Aorta (tissue), 5 donors: ENCODE measurements around the gene SPDYE6. TPM values are rescaled to one million over a fixed set of nuclear protein-coding genes. Genes with fewer than 3 reads are reported as not detected.
A peak's percentile ranks its signal among the peaks of the same experiment; 100 is the strongest.
"Not testable (repeated sequence)": the region's sequence is repeated elsewhere in the genome, so short reads cannot be mapped to it uniquely, and the experiment has no call there.

ENCODE experiments used
- ATAC-seq: fragments of 200-7000 bp; cut with Tn5 transposase; one replicate; pipeline ENCODE4 v1.9.1; 2022; ENCODE audit warnings: moderate library complexity; ENCODE audit not compliant: low FRiP score
- DNase-seq, 2 donors: peaks; one replicate each; pipeline ENCODE4 v3.0.0-alpha.2; 2020
- H3K27ac ChIP-seq, 2 donors: one replicate each; pipeline ENCODE4 v1.5.1; 2013; ENCODE audit warnings: low read length in 2 of 2, mild to moderate bottlenecking in 2 of 2, moderate library complexity in 2 of 2, control low read depth in 1 of 2, inconsistent platforms in 1 of 2, low read depth in 1 of 2
- H3K27me3 ChIP-seq, 2 donors: one replicate each; pipeline ENCODE4 v1.6.1; 2013; ENCODE audit warnings: control low read depth in 1 of 2, low read length in 1 of 2, mild to moderate bottlenecking in 1 of 2, moderate library complexity in 1 of 2; ENCODE audit not compliant: insufficient read depth in 2 of 2, control insufficient read depth in 1 of 2
- H3K36me3 ChIP-seq, 2 donors: one replicate each; pipeline ENCODE4 v1.6.1; 2013; ENCODE audit warnings: control low read depth in 1 of 2, low read length in 1 of 2, mild to moderate bottlenecking in 1 of 2; ENCODE audit not compliant: insufficient read depth in 2 of 2, control insufficient read depth in 1 of 2
- H3K4me1 ChIP-seq, 2 donors: one replicate each; pipeline ENCODE4 v1.6.1; 2013; ENCODE audit warnings: low read length in 2 of 2, control low read depth in 1 of 2, mild to moderate bottlenecking in 1 of 2, moderate library complexity in 1 of 2; ENCODE audit not compliant: insufficient read depth in 2 of 2, control insufficient read depth in 1 of 2
- H3K4me3 ChIP-seq, 2 donors: one replicate each; pipeline ENCODE4 v1.5.1; 2013; ENCODE audit warnings: low read length in 2 of 2, control low read depth in 1 of 2, mild to moderate bottlenecking in 1 of 2
- H3K9me3 ChIP-seq: one replicate; pipeline ENCODE4 v1.6.1; 2013; ENCODE audit warnings: mild to moderate bottlenecking, low read length; ENCODE audit not compliant: control insufficient read depth
- WGBS, 2 donors: extraction: QIAGEN DNeasy Blood & Tissue Kit; methylation state at CpG; one replicate each; pipeline ENCODE4 v1.1.7; 2013; 5-methylcytosine and 5-hydroxymethylcytosine counted together
- intact Hi-C, 2 donors: fragments of 100-400 bp; cut with DNase I; formaldehyde crosslinking; loops; one replicate each; pipeline versions ENCODE4 v1.14.2 to v1.15.0; 2022
- polyA plus RNA-seq, 2 donors: library from polyadenylated mRNA; stranded (reverse); fragments of 200-250 nt; gene quantifications; one replicate each; pipeline ENCODE4 v1.2.3, GENCODE V29; 2013
- total RNA-seq, 2 donors: library from RNA; stranded (reverse); fragmentation: NEBNext Ultra II Directional; extraction: Animal tissue kit (Norgen Biotek cat#: 25700); gene quantifications; one replicate each; pipeline ENCODE4 v1.2.1, GENCODE V29; 2021
- donor health status: healthy with polysubstance abuse.
- donor health status: Bipolar disorder and iron deficiency.
- donor health status: DM: no; HTN: no; CAD: no.
- donor health status: DM: no; HTN: no; CAD: no.
- donor health status: DM: yes; HTN: yes; CAD: no.

SPDYE6 gene
- total and polyA plus RNA-seq, 4 donors, result 0.31 TPM; not detected in 3

DNA sequence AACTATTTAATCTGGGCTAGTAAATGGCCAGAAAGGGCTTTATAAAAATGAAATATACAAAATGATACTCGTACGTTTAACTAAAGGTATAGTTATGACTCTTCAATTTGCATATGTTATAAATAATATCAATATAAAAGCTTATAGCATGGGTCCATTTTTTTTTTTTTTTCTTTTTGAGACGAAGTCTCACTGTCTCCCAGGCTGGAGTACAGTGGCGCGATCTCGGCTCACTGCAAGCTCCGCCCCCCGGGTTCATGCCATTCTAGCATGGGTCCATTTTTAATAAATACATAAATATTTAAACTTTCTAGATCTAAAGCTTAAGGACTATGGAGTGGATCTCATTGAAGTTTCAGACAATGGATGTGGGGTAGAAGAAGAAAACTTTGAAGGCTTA lies 19.2 kb downstream of the SPDYE6 start:
- H3K27ac ChIP-seq, H3K4me3 ChIP-seq, H3K9me3 ChIP-seq, DNase-seq, H3K27me3 ChIP-seq, H3K4me1 ChIP-seq, ATAC-seq, H3K36me3 ChIP-seq, intact Hi-C loops: not testable (repeated sequence)
- 76% methylated on average over 6 of the region's 8 CpGs; no CpG with 5 or more reads in 1 of the 2 donors for WGBS, 2 donors

GRCh38 chr7:102335574-102335973 lies 20.7 kb downstream of the SPDYE6 start:
- intact Hi-C loops, H3K4me3 ChIP-seq, ATAC-seq, H3K27ac ChIP-seq, H3K36me3 ChIP-seq, H3K27me3 ChIP-seq, DNase-seq, H3K4me1 ChIP-seq, H3K9me3 ChIP-seq: not testable (repeated sequence)
- 89 to 90% methylated on average over 7 of the region's 7 CpGs for WGBS, 2 donors

GRCh38 chr7:102330666-102331460 lies 25.4 kb downstream of the SPDYE6 start:
- intact Hi-C loops, H3K36me3 ChIP-seq, H3K27me3 ChIP-seq, DNase-seq, H3K9me3 ChIP-seq, ATAC-seq, H3K4me1 ChIP-seq, H3K4me3 ChIP-seq, H3K27ac ChIP-seq: not testable (repeated sequence)
- 79 to 81% methylated on average over 8 of the region's 8 CpGs for WGBS, 2 donors

- H3K4me3 ChIP-seq, H3K27ac ChIP-seq, H3K27me3 ChIP-seq, H3K9me3 ChIP-seq, ATAC-seq, H3K4me1 ChIP-seq, H3K36me3 ChIP-seq, intact Hi-C loops: not testable (repeated sequence)
- DNase-seq, result peak in 1 of 2 donors; percentile 48
- 70 to 73% methylated on average over 9 of the region's 9 CpGs for WGBS, 2 donors
Observed at GRCh38 chr7:102329366-102329765, 26.9 kb downstream of the SPDYE6 start.

- intact Hi-C loops, DNase-seq: not testable (repeated sequence)
- 43 to 44% methylated on average over 4 of the region's 5 CpGs for WGBS, 2 donors
Observed at GRCh38 chr7:102328863-102329262, 27.4 kb downstream of the SPDYE6 start.

DNA sequence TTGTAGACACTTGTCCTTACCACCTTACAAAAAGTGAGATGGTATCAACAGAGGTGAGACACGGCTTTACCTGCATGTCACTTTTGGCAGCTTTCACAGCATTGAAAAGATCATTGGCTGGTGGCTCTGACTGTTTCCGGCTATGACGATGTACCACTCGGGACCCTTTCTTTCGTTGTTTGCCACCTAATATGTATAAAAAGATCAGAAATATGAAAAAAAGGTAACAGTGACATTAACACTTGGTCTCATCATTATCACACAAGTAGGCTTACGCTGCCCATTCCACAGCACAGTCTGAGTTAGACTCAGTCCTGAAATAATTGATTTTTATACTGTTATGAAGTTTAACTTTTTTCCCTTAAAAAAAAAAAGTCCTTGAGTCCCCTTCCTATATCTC lies 29.1 kb downstream of the SPDYE6 start:
- H3K4me1 ChIP-seq, H3K36me3 ChIP-seq, H3K27ac ChIP-seq, intact Hi-C loops, H3K27me3 ChIP-seq, ATAC-seq, DNase-seq, H3K4me3 ChIP-seq, H3K9me3 ChIP-seq: not testable (repeated sequence)
- WGBS, 2 donors, result 79% methylated on average over 6 of the region's 6 CpGs

More at GRCh38 chr7:102328863-102329262, 27.4 kb downstream of the SPDYE6 start:
- H3K4me3 ChIP-seq, H3K4me1 ChIP-seq, ATAC-seq, H3K36me3 ChIP-seq, H3K9me3 ChIP-seq, H3K27ac ChIP-seq, H3K27me3 ChIP-seq: not testable (repeated sequence)

- H3K4me1 ChIP-seq, result no peaks in the 10 kb centered on the region
- H3K36me3 ChIP-seq, result no peaks in the 10 kb centered on the region
- no peak for ATAC-seq
- no peaks in the 10 kb centered on the region for H3K9me3 ChIP-seq
- intact Hi-C loops, result no loop called here
- H3K27me3 ChIP-seq, result no peaks in the 10 kb centered on the region
- H3K27ac ChIP-seq, result no peak overlapping the region
- 85 to 87% methylated on average over 11 of the region's 11 CpGs for WGBS, 2 donors
- H3K4me3 ChIP-seq, result no peak overlapping the region
- no peak for DNase-seq
Observed at GRCh38 chr7:102326157-102326889, 29.9 kb downstream of the SPDYE6 start.

DNA sequence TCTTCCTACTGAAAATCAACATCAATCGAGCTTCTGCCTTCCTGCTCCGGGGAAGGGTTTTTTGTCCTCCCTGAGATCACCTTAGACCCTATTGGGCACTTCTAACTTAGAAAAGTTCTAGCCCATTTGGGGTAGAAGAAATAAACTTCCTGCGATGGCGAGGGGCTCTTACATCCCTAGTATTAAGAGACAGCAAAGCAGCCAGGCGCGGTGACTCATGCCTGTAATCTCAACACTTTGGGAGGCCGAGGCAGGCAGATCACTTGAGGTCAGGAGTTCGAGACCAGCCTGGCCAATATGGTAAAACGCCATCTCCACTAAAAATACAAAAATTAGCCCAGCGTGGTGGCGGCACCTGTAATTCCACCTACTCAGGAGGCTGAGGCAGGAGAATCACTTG lies 31.1 kb downstream of the SPDYE6 start:
- H3K27me3 ChIP-seq, H3K27ac ChIP-seq, intact Hi-C loops, ATAC-seq, H3K4me1 ChIP-seq, H3K4me3 ChIP-seq, H3K36me3 ChIP-seq, H3K9me3 ChIP-seq: not testable (repeated sequence)
- WGBS, 2 donors, result 87 to 88% methylated on average over 11 of the region's 11 CpGs
- DNase-seq, result peak in 1 of 2 donors; percentile 50

- DNase-seq (no peak), ATAC-seq (no peak)
- Histone ChIP-seq H3K9me3 (no peaks in the 10 kb centered on the region), H3K4me3 (no peak overlapping the region), H3K27ac (no peak overlapping the region), H3K27me3 (no peaks in the 10 kb centered on the region), H3K4me1 (no peaks in the 10 kb centered on the region), H3K36me3 (no peaks in the 10 kb centered on the region)
- intact Hi-C loops, result no loop called here
- 79 to 87% methylated on average over 5 of the region's 5 CpGs for WGBS, 2 donors
Observed at GRCh38 chr7:102323914-102324195, 32.4 kb downstream of the SPDYE6 start.
